GM12878 (cell line): ENCODE data around the gene PIEZO2. TPM values are rescaled to one million over a fixed set of nuclear protein-coding genes. Genes with fewer than 3 reads are reported as not detected.
A peak's percentile ranks its signal among the peaks of the same experiment; 100 is the strongest.

Experiments
- ATAC-seq: fragments of 200-7000 bp; cut with Tn5 transposase; 3 replicates; pipeline ENCODE4 v1.9.1; 2020; ENCODE audit warnings: mild to moderate bottlenecking, moderate library complexity
- BruUV-seq: library from RNA; stranded (reverse); fragments of 400-500 nt; replicated peaks from 2 replicates; lab custom pipeline; 2021; lab: Mats Ljungman, UMichigan
- CTCF ChIA-PET: fragments of 300-600 bp; sonication (Branson Sonifier 250); formaldehyde crosslinking; extraction: SDS; loops from one replicate; lab custom pipeline; 2021; ENCODE audit warnings: inconsistent platforms; lab: Yijun Ruan, JAX
- POLR2A ChIA-PET: fragments of 350-600 bp; formaldehyde crosslinking; extraction: SDS; loops from one replicate; lab custom pipeline; 2021; ENCODE audit warnings: inconsistent platforms; lab: Charles Lee
- RAD21 ChIA-PET: fragments of 300-600 bp; sonication (Branson Sonifier 250); formaldehyde crosslinking; loops from one replicate; lab custom pipeline; 2023; ENCODE audit warnings: antibody characterized with exemption; ENCODE audit not compliant: unreplicated experiment; lab: Charles Lee
- SMC1A ChIA-PET: fragments of 300-600 bp; sonication (Branson Sonifier 250); formaldehyde crosslinking; loops from one replicate; lab custom pipeline; 2023; ENCODE audit not compliant: unreplicated experiment, uncharacterized antibody; lab: Charles Lee
- DNase-seq: peaks from one replicate; pipeline ENCODE4 v3.0.0-alpha.2; 2011; ENCODE audit warnings: low read depth, low spot score
- FAIRE-seq: peaks from 3 replicates; lab custom pipeline; 2011; peaks lifted over from hg19 to GRCh38; lab: Jason Lieb, UNC
- H2AFZ ChIP-seq: 2 replicates; pipeline ENCODE4 v1.6.0; 2011; ENCODE audit warnings: low read depth, low read length, control low read depth; ENCODE audit not compliant: control insufficient read depth
- H3K27ac ChIP-seq: 2 replicates; pipeline ENCODE4 v1.5.1; 2011; ENCODE audit warnings: control low read depth; ENCODE audit not compliant: control insufficient read depth, insufficient read depth
- H3K27me3 ChIP-seq, 2 experiments: replicated peaks in 1 of 2; 2 replicates each; pipeline versions ENCODE4 v1.6.0 to v1.6.1; 2011; ENCODE audit warnings: low read length in 1 of 2; ENCODE audit not compliant: control insufficient read depth in 2 of 2, insufficient read depth in 2 of 2
- H3K36me3 ChIP-seq, 2 experiments: 2 replicates each; pipeline ENCODE4 v1.5.1; 2011; ENCODE audit warnings: low read length in 1 of 2; ENCODE audit not compliant: control insufficient read depth in 2 of 2, insufficient read depth in 2 of 2
- H3K4me1 ChIP-seq: 2 replicates; pipeline ENCODE4 v1.6.1; 2011; ENCODE audit warnings: mild to moderate bottlenecking, low read length, moderate library complexity, mixed read lengths; ENCODE audit not compliant: control insufficient read depth, insufficient read depth
- H3K4me2 ChIP-seq: 2 replicates; pipeline ENCODE4 v1.6.0; 2011; ENCODE audit warnings: control low read depth; ENCODE audit not compliant: control insufficient read depth, insufficient read depth
- H3K4me3 ChIP-seq: fragments of 200-600 bp; sonication (generic); 2 replicates; pipeline ENCODE4 v1.5.1; 2016
- H3K79me2 ChIP-seq: 2 replicates; pipeline ENCODE4 v1.6.0; 2011; ENCODE audit warnings: low read length; ENCODE audit not compliant: control insufficient read depth, insufficient read depth
- H3K9ac ChIP-seq: 2 replicates; pipeline ENCODE4 v1.8.0; 2011; ENCODE audit warnings: low read length, control low read depth, mixed read lengths; ENCODE audit not compliant: control insufficient read depth, insufficient read depth
- H3K9me3 ChIP-seq: replicated peaks from 3 replicates; pipeline ENCODE4 v1.5.1; 2011; ENCODE audit warnings: mild to moderate bottlenecking, low read length; ENCODE audit not compliant: control insufficient read depth, insufficient read depth
- H4K20me1 ChIP-seq: 2 replicates; pipeline ENCODE4 v1.6.0; 2011; ENCODE audit not compliant: control insufficient read depth, insufficient read depth
- ESRRA ChIP-seq: IDR thresholded peaks from 2 replicates; pipeline ENCODE4 v1.6.1; 2012; ENCODE audit warnings: mild to moderate bottlenecking, low read length, improper control_type of control experiment
- IKZF1 ChIP-seq: fragments of 450-650 bp; conservative IDR thresholded peaks from 2 replicates; pipeline ENCODE4 v1.6.1; 2017; ENCODE audit warnings: antibody characterized with exemption, mild to moderate bottlenecking
- NR2C2 ChIP-seq: IDR thresholded peaks from 2 replicates; pipeline ENCODE4 v1.6.1; 2011; ENCODE audit warnings: borderline replicate concordance, low read depth; ENCODE audit not compliant: control insufficient read depth, insufficient read length
- PAX8 ChIP-seq: fragments of 450-650 bp; IDR thresholded peaks from 2 replicates; pipeline ENCODE4 v1.6.1; 2017; ENCODE audit warnings: mild to moderate bottlenecking, moderate library complexity
- whole genome bisulfite sequencing: methylation state at CpG from one replicate; pipeline ENCODE4 v1.1.6; 2016; ENCODE audit warnings: low lambda C conversion rate; ENCODE audit not compliant: insufficient replicate concordance, insufficient coverage; ENCODE audit errors: missing lambda C conversion rate; 5-methylcytosine and 5-hydroxymethylcytosine counted together
- in situ Hi-C: fragments of 300-500 bp; cut with MboI; formaldehyde crosslinking; loops from 9 replicates; pipeline ENCODE4 v1.14.3; 2018; ENCODE audit warnings: mixed read lengths
- intact Hi-C: fragments of 100-400 bp; cut with micrococcal nuclease; formaldehyde crosslinking; loops from one replicate; pipeline ENCODE4 v1.14.2; 2022; ENCODE audit not compliant: unreplicated experiment
- polyA plus RNA-seq, 11 experiments: library from polyadenylated mRNA; depleted of rRNA in 4 of 11; unstranded in 6 of 11; stranded (reverse) in 5 of 11; fragments of >200 nt; fragmentation: Nextera tagmentation in 4 of 11; fragmentation: Illumina TruSeq in 1 of 11; extraction: Ambion mirVana in 4 of 11; extraction: Trizol in 1 of 11; gene quantifications; 1 replicate in 1 of 11; 2 replicates in 10 of 11; pipeline versions ENCODE4 v1.2.1 to v1.2.3, GENCODE V29; 2011 to 2016; ENCODE audit warnings: inconsistent platforms in 2 of 11, missing spikeins in 2 of 11, low read depth in 1 of 11
- total RNA-seq, 4 experiments: library from RNA; depleted of rRNA in 3 of 4; stranded (reverse); fragments of >200 nt in 3 of 4; fragmentation: Illumina TruSeq in 1 of 4; extraction: Trizol in 1 of 4; gene quantifications; 2 replicates each; pipeline versions ENCODE4 v1.2.1 to v1.2.3, GENCODE V29; 2013 to 2021
- TF ChIP-seq, protein P1 (sequence below): fragments of 450-650 bp; formaldehyde crosslinking; IDR thresholded peaks from 2 replicates; pipeline ENCODE4 v1.4.0; 2022; ENCODE audit warnings: mild to moderate bottlenecking, moderate library complexity
- TF ChIP-seq, protein P2 (sequence below): IDR thresholded peaks from 2 replicates; pipeline ENCODE4 v1.6.1; 2011; ENCODE audit warnings: low read depth, low read length, improper control_type of control experiment, borderline replicate concordance
- TF ChIP-seq, protein P3 (sequence below): fragments of 450-650 bp; IDR thresholded peaks from 2 replicates; pipeline ENCODE4 v1.6.1; 2017; ENCODE audit warnings: mild to moderate bottlenecking

PIEZO2 gene
- total and polyA plus RNA-seq, 10 of the 15 experiments (the other 5 are each of a cell fraction or from before 2014, with no cell fraction given) = 6.7 to 42.3 (median 27.4) TPM

DNA sequence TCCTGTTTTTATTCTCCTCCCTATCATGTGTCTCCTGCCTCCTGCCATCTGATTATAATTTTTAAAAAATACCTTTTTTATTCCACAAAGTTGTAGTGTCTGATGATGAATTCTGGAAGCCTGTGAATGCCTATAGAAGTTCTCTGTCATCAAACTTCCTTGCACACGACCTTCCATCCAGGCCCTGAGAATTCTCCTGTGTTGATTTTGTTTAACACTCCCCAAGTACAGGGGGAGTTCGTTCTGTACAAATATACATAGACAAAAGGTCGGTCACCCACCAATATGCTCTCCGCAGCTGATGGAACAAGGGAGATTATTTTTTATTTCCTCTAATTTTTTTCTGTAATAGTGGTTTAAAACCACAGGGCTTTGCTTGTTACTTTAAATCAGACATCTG, 232.5 kb downstream of the PIEZO2 start (continued):
- TF ChIP-seq, protein P1, sequence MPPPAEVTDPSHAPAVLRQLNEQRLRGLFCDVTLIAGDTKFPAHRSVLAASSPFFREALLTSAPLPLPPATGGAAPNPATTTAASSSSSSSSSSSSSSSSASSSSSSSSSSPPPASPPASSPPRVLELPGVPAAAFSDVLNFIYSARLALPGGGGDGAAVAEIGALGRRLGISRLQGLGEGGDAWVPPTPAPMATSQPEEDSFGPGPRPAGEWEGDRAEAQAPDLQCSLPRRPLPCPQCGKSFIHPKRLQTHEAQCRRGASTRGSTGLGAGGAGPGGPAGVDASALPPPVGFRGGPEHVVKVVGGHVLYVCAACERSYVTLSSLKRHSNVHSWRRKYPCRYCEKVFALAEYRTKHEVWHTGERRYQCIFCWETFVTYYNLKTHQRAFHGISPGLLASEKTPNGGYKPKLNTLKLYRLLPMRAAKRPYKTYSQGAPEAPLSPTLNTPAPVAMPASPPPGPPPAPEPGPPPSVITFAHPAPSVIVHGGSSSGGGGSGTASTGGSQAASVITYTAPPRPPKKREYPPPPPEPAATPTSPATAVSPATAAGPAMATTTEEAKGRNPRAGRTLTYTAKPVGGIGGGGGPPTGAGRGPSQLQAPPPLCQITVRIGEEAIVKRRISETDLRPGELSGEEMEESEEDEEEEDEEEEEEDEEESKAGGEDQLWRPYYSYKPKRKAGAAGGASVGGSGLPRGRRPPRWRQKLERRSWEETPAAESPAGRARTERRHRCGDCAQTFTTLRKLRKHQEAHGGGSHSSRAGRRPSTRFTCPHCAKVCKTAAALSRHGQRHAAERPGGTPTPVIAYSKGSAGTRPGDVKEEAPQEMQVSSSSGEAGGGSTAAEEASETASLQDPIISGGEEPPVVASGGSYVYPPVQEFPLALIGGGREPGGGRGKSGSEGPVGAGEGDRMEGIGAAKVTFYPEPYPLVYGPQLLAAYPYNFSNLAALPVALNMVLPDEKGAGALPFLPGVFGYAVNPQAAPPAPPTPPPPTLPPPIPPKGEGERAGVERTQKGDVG (CRISPR knock-in tag) = no peak
- TF ChIP-seq PAX8 (no peak), ESRRA (no peak), NR2C2 (no peak)
- TF ChIP-seq, protein P2, sequence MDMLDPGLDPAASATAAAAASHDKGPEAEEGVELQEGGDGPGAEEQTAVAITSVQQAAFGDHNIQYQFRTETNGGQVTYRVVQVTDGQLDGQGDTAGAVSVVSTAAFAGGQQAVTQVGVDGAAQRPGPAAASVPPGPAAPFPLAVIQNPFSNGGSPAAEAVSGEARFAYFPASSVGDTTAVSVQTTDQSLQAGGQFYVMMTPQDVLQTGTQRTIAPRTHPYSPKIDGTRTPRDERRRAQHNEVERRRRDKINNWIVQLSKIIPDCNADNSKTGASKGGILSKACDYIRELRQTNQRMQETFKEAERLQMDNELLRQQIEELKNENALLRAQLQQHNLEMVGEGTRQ = no peak

DNA sequence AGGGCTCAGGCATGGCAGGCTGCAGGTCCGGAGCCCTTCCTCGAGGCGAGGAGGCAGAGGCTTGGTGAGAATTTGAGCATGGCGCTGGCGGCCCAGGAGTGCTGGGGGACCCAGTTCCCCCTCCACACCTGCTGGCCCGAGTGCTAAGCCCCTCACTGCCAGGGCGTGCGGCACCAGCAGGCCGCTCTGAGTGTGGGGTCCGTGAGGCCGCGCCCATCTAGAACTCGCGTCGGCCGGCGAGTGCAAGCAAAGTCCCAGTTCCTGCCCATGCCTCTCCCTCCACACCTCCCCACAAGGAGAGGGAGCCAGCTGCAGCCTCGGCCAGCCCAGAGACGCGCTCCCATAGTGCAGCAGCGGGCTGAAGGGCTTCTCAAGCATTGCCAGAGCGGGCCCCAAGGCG, 233.0 kb downstream of the PIEZO2 start:
- peaks cover 0 to 3% of the 10 kb centered on the region in 2 experiments; a peak in 1 of 4 replicates for H3K36me3 ChIP-seq
- no peaks in the 10 kb centered on the region for H3K27me3 ChIP-seq
- 89% methylated on average over 23 of the region's 23 CpGs for WGBS
- ATAC-seq = no peak
- ChIA-PET CTCF (no interaction called here), RAD21 (interaction anchor here (0.9 kb wide), 1 partner anchor 11 kb away, joined by 3 read pairs; no protein-coding TSS in a partner anchor), POLR2A (interaction anchor here (1.0 kb wide), 1 partner anchor 11 kb away, joined by 5 read pairs; no protein-coding TSS in a partner anchor), SMC1A (interaction anchor here (1.1 to 1.5 kb wide), 2 partner anchors 10 to 125 kb away, joined by 6 to 7 read pairs; no protein-coding TSS in a partner anchor)
- H3K4me1 ChIP-seq = no peaks in the 10 kb centered on the region
- H4K20me1 ChIP-seq = no peaks in the 10 kb centered on the region
- no peak overlapping the region for H3K27ac ChIP-seq
- H3K9me3 ChIP-seq = peaks cover 10% of the 10 kb centered on the region; the same call in 2 of the 3 replicates
- in situ Hi-C loops = no loop called here
- intact Hi-C loops = no loop called here
- no peak overlapping the region for H3K4me3 ChIP-seq
- BruUV-seq = no TSS peak
- no peak for DNase-seq
- no peak for TF ChIP-seq IKZF1
- TF ChIP-seq, protein P3, sequence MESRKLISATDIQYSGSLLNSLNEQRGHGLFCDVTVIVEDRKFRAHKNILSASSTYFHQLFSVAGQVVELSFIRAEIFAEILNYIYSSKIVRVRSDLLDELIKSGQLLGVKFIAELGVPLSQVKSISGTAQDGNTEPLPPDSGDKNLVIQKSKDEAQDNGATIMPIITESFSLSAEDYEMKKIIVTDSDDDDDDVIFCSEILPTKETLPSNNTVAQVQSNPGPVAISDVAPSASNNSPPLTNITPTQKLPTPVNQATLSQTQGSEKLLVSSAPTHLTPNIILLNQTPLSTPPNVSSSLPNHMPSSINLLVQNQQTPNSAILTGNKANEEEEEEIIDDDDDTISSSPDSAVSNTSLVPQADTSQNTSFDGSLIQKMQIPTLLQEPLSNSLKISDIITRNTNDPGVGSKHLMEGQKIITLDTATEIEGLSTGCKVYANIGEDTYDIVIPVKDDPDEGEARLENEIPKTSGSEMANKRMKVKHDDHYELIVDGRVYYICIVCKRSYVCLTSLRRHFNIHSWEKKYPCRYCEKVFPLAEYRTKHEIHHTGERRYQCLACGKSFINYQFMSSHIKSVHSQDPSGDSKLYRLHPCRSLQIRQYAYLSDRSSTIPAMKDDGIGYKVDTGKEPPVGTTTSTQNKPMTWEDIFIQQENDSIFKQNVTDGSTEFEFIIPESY = 0 out of 2 replicates have a peak, but pooled peaks have one; percentile 44
- no peak overlapping the region for H3K9ac ChIP-seq
- H3K4me2 ChIP-seq = no peak overlapping the region
- H2AFZ ChIP-seq = no peak overlapping the region
- no peaks in the 10 kb centered on the region; the same call in none of the 2 replicates for H3K79me2 ChIP-seq
- FAIRE-seq = no peak
